ENCODE measurements around the gene MAP3K8.

MAP3K8 gene

DNA sequence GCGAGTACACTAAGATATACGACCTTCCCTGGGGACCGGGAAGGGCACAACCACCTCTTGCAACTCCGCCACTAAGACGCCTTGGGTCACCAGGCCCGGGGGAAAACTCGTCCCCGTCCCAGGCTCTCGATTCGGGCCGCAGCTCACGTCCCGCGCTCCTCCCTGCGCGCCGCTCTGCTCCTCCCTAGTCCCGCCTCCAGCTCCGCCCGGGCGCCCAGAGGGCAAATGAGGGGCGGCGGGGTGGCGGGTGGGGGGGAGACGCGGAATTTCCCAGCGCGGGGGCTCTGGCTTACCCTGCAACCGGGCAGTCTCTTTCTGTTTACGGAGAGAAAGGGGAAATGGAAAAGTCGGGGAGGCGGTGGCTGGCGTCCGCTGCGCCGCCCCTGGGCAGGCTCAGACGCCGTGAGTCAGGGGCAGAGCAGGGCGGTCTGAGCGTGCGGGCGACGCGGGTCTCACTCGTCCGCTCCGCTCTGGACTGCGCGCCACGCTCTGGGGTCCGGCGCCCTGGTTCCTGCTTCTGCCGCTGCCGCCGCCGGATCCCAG is at the start of gene MAP3K8:
Gene MAP3K8, plus strand, starts transcription at position 455 of the 543 bp plus-strand sequence. CDS start 4,755 bp downstream, outside the sequence.
- peak; percentile 69 to 83 for DNase-seq (ENCODE audit: low read depth in 2 of 2)

DNA sequence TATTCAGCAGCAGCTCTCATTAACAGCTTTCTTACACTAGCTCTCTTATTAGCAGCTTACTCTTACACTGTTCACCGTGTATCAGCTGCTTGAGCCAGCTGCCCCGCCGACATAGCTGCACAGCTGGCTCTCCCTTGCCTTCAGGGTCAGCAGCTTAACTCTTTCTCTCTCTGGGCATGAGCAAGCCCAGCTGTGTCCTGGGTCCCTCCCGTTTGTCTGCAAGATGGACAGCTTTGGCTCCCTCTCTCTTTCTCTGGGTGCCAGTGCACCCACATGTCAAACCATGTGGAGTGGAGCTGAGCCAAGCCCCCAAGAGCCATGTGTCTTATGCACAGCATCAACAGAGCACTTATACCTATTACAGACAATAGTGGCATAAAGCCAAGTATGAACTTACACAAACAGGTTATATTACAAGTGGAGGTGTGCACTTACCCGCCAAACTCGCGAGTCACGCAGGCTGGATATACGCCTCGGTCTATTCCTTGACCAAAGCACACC is 49.2 kb upstream of the MAP3K8 start:
- no peak for DNase-seq (ENCODE audit: low read depth in 2 of 2)

DNA sequence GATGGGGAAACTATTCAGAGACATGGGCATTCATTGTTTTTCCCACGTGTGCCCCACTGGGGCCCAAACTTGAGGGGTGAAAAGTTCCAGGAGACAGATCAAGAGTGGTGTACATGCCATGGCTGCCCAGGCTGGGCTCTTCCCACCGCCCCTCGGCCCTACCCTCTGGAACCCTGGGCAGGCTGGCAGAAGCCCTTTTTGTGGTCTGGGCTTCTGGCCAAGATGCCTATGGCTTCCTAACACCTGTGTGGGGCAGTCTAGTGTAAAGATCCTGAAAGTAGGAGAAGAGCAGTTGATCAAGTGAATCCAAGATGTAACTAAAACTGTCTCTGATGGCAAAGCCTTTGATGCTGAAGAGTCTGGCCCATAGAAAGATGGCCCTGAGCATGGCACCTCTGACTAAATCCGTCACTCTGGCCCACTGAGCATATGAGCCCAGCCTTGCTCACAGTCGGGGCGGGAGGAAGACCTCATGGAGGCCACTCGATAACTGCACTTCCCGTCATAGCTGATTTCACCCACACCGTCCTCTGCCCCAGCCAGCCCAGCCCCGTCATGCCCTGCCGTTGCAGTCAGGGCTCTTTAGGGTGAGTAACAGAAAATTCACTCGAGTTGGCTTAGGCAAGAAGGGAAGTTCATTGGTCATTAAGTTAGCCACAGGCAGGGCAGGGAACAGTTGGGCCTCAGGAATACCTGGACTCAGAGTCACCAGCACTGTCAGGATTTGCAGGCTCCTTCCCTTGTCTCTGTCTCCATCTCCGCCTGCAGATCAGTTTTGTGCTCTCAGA is 47.0 kb upstream of the MAP3K8 start:
- no peak for DNase-seq (ENCODE audit: low read depth in 2 of 2)

DNA sequence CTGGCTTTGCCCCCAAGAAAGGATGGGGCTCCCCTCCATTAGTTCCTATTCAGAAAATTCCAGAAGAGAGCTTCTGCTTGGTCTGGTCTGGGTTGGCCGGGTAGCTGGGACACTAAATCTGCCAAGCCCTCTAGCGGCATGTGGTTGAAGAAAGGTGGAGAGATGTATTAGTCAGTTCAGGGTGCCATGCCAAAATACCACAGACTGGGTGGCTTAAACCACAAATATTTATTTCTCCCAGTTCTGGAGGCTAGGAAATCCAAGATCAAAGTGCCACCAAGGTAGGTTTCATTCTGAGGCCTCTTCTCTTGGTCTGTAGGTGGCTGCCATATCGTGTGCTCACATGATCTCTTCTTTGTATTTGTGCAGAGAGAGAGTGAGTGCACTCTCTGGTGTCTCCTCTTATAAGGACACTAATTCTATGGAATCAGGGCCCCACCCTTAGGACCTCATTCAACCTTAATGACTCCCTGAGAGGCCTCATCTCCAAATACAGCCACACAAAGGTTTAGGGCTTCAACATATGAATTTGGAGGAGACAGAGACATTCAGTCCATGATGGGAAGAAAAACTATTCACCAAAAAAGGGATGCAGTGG is 46.2 kb upstream of the MAP3K8 start:
- no peak for DNase-seq (ENCODE audit: low read depth in 2 of 2)

DNA sequence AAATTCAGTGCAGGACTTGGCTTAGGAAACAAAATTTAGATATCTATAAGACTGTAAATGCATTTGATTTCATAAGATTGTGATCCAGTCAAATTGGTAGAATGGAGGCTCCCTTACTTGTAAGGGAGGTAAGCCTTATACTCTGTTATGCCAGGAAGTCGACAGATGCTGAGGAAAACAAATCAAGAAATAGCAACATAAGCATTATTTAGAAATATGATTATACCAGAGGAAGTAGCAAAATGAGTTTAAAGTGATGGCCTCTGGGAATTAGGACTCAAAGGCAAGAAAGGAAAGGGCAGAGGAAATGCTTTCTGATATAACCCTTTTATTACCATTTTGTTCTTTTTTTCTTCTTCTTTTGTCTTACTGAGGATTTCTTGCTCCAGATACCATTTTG is 44.4 kb upstream of the MAP3K8 start:
- DNase-seq (ENCODE audit: low read depth in 2 of 2): no peak

DNA sequence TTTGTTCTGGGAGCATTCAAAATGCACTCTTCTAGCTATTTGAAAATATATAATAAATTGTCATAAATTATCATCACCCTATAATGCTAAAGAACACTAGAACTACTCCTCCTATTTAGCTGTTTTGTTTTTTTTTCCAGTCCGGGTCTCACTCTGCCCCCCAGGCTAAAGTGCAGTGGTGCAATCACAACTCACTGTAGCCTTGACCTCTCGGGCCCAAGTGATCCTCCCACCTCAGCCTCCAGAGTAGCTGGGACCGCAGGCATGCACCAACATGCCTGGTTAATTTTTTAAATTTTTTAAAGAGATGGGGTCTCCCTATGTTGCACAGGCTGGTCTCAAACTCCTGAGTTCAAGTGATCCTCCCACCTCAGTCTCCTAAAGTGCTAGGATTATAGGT is 43.8 kb upstream of the MAP3K8 start:
- no peak for DNase-seq (ENCODE audit: low read depth in 2 of 2)

DNA sequence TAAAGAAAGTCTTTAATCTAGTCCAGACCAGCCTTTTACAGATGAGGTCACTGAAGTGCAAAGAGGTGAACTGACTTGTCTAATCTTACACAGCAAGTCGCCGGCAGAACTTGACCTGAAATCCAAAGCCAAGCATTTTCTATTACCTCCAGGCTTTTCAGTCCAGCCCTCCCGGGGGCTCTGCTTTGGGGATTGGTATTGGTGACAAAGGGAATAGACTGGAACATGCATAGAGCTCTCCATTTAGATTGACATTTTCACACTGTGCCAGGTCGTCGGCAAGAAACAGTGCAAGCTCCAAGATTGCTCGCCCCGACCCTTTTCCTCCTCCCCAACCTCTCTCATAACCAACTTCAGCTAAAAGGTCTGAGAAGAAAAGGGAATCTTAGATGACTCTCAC is 42.7 kb upstream of the MAP3K8 start:
- no peak for DNase-seq (ENCODE audit: low read depth in 2 of 2)

DNA sequence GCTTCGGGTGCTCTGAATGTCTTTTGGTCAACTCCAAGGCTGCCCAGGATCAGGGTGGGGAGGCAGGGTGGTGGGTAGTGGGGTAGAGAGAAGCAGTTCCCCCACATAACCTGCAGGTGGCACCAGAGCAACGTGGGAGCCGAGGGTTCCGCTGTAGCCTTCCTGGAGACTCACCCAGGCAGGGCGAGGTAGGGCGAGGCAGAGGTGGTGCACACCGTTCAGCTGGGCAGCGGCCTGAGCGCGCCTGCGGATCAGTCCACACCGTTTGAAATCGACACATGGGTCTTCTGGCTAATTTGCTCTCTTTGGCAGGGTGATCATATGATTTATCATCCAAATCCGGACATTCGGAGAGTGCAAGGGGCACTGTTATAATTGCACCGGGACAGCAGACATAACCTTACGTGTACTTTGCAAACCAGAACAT is 41.4 kb upstream of the MAP3K8 start:
- DNase-seq (ENCODE audit: low read depth in 2 of 2): peak; percentile 60 to 62

DNA sequence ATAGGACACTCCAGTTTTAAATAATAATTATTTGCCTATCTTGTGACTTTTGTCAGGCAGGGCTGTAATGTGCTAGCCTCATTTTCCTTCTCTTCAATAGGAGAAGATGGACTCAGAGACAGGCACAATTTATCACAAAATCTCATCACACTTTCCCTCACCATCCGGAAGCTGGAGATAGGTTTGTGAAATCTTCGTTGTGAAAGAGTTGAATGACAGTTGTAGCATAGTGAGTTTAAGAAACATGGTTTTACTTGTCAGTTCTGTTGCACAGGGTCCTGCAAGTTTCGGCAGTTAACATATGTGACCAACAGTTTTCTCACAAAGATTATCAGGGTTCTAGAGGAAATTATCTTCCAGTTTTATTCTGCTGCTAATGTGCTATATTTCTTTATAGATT is 37.7 kb upstream of the MAP3K8 start:
- DNase-seq (ENCODE audit: low read depth in 2 of 2): no peak

DNA sequence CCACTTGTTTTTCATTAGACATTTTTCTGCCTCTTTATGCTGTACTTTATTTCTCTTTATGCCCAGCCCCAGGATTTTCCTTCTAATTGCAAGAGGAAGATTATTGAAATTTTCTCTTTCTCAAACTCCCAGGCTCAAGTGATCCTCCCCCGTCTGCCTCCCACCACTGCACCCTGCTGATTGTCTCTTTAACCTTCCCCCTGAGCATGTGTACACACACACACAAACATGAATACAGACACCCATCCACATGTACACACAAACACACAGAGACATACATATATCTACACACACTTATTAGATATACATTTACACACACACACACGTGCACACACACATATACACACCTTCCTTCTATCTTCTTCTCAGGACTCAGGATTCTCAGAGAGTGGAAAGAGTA is 37.3 kb upstream of the MAP3K8 start:
- DNase-seq (ENCODE audit: low read depth in 2 of 2): no peak

DNA sequence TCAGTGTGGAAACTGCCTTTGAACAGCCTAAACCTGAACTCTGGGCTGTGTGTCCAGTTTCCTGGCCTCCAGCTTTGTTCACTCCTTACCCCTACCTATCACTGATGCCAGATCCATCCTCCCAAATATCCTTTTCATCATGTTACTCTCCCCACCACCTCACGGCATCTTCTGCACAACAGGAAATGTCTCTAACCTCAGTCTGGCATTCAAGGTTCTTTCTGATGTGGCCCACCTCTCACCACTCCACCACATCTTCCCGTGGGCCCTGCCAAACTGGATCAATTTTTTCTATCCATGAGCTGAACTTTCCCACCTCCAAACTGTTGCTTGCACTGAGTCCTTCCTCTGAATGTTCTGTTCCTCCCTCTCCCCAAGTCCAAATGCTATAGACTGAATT is 35.8 kb upstream of the MAP3K8 start:
- no peak for DNase-seq (ENCODE audit: low read depth in 2 of 2)

DNA sequence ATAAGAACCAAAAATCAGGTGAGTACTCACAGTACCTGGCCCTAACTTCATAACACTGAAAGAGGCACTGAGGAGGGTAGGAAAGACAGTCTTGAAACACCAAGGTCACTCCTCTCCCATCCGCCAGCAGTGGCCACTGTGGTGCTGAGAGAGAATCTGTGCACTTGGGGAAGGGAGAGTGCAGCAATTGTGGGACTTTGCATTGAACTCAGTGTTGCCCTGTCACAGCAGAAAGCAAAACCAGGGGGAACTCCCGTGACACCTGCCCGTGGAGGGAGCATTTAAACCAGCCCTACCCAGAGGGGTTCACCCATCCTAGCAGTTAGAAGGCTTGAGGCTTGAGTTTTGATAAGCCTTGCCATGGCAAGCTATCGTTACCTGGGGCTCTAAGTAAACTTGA is 35.2 kb upstream of the MAP3K8 start:
- no peak for DNase-seq (ENCODE audit: low read depth in 2 of 2)

DNA sequence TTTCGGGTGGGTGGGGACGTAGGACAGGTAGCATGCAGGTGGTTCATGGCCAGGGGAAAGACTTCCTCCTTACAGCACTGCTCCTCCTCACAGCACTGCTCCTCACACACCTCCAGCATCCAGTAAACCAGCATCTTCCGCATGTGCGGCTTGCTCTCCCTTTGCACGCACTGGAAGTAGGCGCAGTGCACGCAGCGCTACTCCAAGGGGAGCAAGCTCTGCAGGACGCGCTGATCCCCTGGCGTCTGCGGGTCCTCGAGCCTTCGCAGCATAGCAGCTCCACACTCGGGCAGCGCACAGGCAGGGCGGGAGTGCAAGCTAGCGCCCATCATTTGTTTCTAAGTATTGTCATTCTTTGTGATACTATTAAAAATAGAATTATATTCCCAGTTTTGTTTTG is 30.5 kb upstream of the MAP3K8 start:
- no peak for DNase-seq (ENCODE audit: low read depth in 2 of 2)

DNA sequence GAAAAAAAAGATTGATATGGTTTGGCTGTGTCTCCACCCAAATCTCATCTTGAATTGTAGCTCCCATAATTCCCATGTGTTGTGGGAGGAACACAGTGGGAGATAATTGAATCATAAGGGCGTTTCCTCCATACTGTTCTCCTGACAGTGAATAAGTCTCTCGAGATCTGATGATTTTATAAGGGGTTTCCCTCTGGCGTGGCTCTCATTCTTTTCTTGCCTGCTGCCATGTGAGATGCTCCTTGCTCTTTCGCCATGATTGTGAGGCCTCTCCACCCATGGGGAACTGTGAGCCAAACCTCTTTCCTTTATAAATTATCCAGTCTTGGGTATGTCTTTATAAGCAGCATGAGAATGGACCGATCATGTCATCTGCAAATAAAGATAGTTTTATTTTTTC is 29.4 kb upstream of the MAP3K8 start:
- DNase-seq (ENCODE audit: low read depth in 2 of 2): no peak

DNA sequence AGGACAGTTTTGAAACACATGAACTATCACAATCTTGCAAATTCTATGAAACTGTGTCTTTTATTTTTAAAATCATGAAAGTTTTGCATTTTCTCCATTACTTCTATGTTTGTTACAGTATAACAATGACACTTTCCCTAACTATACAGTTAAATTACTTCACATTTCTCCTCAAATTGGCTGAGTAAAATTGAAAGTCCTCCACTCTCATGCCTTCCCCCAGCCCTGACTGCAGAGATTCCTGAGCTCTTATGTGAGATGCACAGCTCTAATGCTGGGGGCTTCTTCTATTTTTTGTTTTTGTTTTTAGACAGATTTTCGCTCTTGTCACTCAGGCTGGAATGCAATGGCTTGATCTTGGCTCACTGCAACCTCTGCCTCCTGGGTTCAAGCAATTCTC is 22.7 kb upstream of the MAP3K8 start:
- no peak for DNase-seq (ENCODE audit: low read depth in 2 of 2)

DNA sequence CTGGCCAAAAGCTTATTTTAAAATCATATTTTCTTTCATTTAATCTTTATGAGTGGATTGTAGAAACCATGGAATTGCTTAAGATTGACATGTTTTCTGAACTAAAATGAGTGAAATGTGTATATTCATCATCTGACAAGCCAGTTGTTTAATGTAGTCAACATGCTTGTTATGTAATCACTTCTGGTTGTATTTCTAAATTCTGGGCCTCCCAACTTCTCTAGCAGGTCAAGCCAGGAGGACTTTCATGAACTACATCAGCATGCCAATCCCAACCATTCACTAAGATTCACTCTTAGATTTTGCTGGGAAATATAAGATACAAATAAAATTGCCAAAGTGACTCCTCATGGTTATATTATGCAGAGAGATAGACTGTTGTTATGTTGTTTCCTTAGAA is 21.1 kb upstream of the MAP3K8 start:
- no peak for DNase-seq (ENCODE audit: low read depth in 2 of 2)

DNA sequence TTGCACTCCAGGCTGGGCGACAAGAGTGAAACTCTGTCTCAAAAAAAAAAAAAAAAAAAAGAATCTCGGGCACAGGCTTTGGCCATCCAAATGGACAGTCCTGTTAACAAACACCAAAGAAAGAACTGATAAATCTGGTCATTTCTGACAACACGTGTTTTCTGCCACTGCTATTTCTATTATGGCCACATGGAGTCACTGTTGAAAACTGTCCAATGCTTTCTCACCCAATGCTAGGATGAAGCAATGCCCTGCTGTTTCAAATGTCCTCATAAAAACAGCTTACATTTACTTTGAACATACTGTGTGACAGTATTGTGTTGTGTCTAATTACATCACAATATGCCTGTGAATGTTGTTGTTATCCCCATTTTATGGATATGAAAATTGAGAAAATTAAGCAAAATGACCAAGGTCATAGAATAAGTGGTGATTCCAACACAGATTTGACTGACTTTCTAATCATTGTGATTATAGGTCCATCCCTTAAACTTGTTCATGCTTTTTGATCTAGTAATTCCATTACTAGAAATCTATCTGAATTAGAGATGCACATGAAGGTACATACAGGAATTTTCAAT is 19.9 kb upstream of the MAP3K8 start:
- no peak for DNase-seq (ENCODE audit: low read depth in 2 of 2)

DNA sequence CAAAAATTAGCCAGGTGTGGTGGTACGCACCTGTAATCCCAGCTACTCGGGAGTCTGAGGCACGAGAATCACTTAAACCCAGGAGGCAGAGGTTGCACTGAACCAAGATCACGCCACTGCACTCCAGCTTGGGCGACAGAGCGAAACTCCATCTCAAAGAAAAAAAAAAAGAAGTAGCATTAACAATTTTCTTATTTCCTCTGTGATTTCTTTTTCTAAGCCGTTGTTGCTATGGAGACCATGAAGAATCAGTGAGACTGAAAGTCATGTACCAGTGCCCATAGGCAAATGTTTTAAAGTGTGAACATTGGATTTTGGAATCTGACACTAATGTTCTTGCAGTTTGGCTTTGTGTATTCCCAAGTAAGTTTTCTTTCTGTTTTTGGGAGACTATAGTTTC is 18.4 kb upstream of the MAP3K8 start:
- DNase-seq (ENCODE audit: low read depth in 2 of 2): no peak

DNA sequence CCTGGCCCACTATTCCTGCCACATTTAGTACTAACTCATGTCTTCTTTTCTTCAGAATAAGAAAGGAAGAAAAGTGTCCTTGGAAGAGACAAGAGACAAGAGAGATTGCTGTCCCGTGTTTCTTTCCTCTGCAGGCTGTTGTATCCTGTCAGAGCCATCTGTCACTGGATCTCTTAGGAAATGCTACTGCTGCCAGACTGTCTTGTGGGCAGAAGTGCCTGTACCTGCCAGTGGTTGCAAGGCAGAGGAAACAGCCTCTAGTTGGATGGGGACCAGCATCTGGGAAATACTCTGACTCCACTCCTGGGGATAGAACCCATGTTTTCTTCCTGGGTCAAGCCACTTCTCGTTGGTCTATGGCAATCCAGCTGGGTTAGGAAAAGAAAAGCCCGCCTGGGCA is 16.7 kb upstream of the MAP3K8 start:
- no peak for DNase-seq (ENCODE audit: low read depth in 2 of 2)

DNA sequence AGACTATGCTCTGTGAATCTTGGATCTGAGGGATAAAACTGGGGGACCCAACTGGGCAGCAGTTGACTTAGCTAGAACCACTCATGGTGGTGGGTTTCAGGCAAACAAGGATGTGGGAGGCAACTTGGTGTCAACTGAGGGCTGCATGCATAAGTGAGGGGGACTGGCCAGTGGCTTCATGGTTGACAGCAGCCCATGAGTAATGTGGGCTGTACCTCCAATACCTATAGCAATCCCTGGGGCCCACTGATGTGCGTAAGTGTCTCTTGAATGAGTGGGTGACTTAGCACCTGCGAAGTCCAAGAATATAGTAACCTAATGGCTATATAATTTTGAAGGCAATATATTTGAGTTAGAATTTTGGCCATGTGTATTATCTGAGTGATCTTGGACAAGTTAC is 13.7 kb upstream of the MAP3K8 start:
- DNase-seq (ENCODE audit: low read depth in 2 of 2): no peak

DNA sequence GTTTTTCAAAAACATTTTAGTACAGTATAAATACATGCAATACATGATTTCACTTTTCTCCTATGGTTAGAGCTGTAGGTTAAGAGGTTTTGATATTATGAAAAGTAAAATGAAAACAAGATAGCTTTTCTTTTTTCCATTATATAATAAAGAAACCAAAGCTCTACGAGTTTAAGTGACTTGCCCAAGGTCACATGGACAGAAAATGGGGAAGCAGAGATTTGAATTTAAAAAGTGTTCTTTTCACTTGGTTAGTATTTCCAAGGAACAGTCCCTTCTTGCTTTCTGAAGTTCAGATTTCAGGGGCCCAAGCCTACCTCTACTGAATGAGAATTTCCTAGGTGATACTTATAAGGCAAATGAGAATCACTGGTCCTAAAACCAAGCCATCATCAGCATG is 13.2 kb upstream of the MAP3K8 start:
- no peak for DNase-seq (ENCODE audit: low read depth in 2 of 2)

DNA sequence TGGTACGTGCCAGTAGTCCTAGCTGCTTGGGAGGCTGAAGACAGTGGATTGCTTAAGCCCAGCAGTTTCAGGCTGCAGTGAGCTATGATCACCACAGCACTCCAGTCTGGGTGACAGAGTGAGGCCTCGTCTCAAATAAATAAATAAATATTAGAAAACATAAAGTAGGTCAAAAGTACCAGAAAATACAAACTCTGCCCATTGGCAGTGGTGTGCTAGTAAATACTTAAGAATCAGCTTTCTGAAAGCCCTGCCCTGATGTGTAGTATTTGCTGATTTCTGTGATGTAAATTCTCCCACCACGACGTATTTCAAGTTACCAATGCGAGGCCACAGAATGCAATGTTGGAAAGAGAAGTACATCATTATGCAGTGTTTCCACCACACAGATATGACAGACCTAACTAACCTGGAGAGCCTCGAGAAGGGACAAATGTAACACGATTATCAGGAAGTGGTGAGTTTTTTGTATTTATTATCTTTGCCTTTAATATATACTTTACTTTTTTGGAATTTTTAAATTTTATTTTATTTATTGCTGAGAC is 11.8 kb upstream of the MAP3K8 start:
- DNase-seq (ENCODE audit: low read depth in 2 of 2): no peak
